ENCODE data around the gene CCR8. TPM values are rescaled to one million over a fixed set of nuclear protein-coding genes. Genes with fewer than 3 reads are reported as not detected.

Gene CCR8
- total RNA-seq, 1 donor from 2014 or later: not detected

- peaks cover 2% of the 10 kb centered on the region for H3K4me1 Mint-ChIP-seq
- no peaks in the 10 kb centered on the region for H3K36me3 Mint-ChIP-seq
- Histone ChIP-seq H3F3A (ENCODE audit: low read depth) (no peaks in the 10 kb centered on the region), H3K79me2 (ENCODE audit: low read depth) (no peaks in the 10 kb centered on the region), H3K4me2 (no peak overlapping the region), H2AFZ (replicated peaks) (no peak overlapping the region), H3K9me3 (ENCODE audit: low read depth) (no peaks in the 10 kb centered on the region), H3K4me3 (no peak overlapping the region), H3K27me3 (no peaks in the 10 kb centered on the region), H3K36me3 (no peaks in the 10 kb centered on the region), H4K20me1 (ENCODE audit: low read depth) (no peaks in the 10 kb centered on the region), H3K9ac (no peak overlapping the region), H3K27ac (no peak overlapping the region), H3K4me1 (peaks cover 7% of the 10 kb centered on the region)
- peaks cover 6% of the 10 kb centered on the region for H3K27me3 Mint-ChIP-seq (ENCODE audit: insufficient read depth, low read depth)
- H3K9me3 Mint-ChIP-seq: no peaks in the 10 kb centered on the region
- TF ChIP-seq EZH2phosphoT487 (IDR thresholded peaks at IDR 0.05) (no peak), CTCF (IDR thresholded peaks at IDR 0.05) (peak; percentile 99)
- DNase-seq (ENCODE audit: low spot score): peak; percentile 93
- no peak overlapping the region for H3K27ac Mint-ChIP-seq
- no peak overlapping the region for H3K4me3 Mint-ChIP-seq
Observed at GRCh38 chr3:39288300-39288808, 41.2 kb upstream of the CCR8 start.

GRCh38 chr3:39289107-39289506 lies 40.4 kb upstream of the CCR8 start:
- H3K27me3 Mint-ChIP-seq (ENCODE audit: insufficient read depth, low read depth): peaks cover 6% of the 10 kb centered on the region
- H3K27ac Mint-ChIP-seq: no peak overlapping the region
- no peak overlapping the region for H2AFZ ChIP-seq (replicated peaks)
- no peak for DNase-seq (ENCODE audit: low spot score)
- no peak overlapping the region for H3K9ac ChIP-seq
- no peaks in the 10 kb centered on the region for H3K36me3 ChIP-seq
- no peak overlapping the region for H3K4me3 Mint-ChIP-seq
- H3K4me3 ChIP-seq: no peak overlapping the region
- H3K4me1 Mint-ChIP-seq: peaks cover 2% of the 10 kb centered on the region
- H3K27ac ChIP-seq: no peak overlapping the region
- TF ChIP-seq EZH2phosphoT487 (IDR thresholded peaks at IDR 0.05) (no peak), CTCF (IDR thresholded peaks at IDR 0.05) (no peak), EZH2 (IDR thresholded peaks at IDR 0.05) (no peak)
- no peaks in the 10 kb centered on the region for H3K27me3 ChIP-seq
- no peaks in the 10 kb centered on the region for H3F3A ChIP-seq (ENCODE audit: low read depth)
- no peak overlapping the region for H3K4me2 ChIP-seq
- peaks cover 5% of the 10 kb centered on the region for H3K4me1 ChIP-seq
- no peaks in the 10 kb centered on the region for H3K36me3 Mint-ChIP-seq
- H4K20me1 ChIP-seq (ENCODE audit: low read depth): no peaks in the 10 kb centered on the region
- no peaks in the 10 kb centered on the region for H3K9me3 Mint-ChIP-seq
- H3K79me2 ChIP-seq (ENCODE audit: low read depth): no peaks in the 10 kb centered on the region
- H3K9me3 ChIP-seq (ENCODE audit: low read depth): no peaks in the 10 kb centered on the region

- Histone ChIP-seq H2AFZ (replicated peaks) (no peak overlapping the region), H3K79me2 (ENCODE audit: low read depth) (no peaks in the 10 kb centered on the region), H3K9ac (no peak overlapping the region), H3K4me2 (no peak overlapping the region), H3K9me3 (ENCODE audit: low read depth) (no peaks in the 10 kb centered on the region), H4K20me1 (ENCODE audit: low read depth) (no peaks in the 10 kb centered on the region), H3K36me3 (no peaks in the 10 kb centered on the region), H3K27me3 (no peaks in the 10 kb centered on the region), H3K4me3 (no peak overlapping the region), H3F3A (ENCODE audit: low read depth) (no peaks in the 10 kb centered on the region), H3K4me1 (no peaks in the 10 kb centered on the region), H3K27ac (no peak overlapping the region)
- H3K4me3 Mint-ChIP-seq: no peak overlapping the region
- H3K27ac Mint-ChIP-seq: no peak overlapping the region
- H3K9me3 Mint-ChIP-seq: no peaks in the 10 kb centered on the region
- DNase-seq (ENCODE audit: low spot score): no peak
- TF ChIP-seq EZH2 (IDR thresholded peaks at IDR 0.05): no peak
- no peak for TF ChIP-seq EZH2phosphoT487 (IDR thresholded peaks at IDR 0.05)
- no peak for TF ChIP-seq CTCF (IDR thresholded peaks at IDR 0.05)
- no peaks in the 10 kb centered on the region for H3K36me3 Mint-ChIP-seq
- H3K27me3 Mint-ChIP-seq (ENCODE audit: insufficient read depth, low read depth): peaks cover 6% of the 10 kb centered on the region
- H3K4me1 Mint-ChIP-seq: peaks cover 6% of the 10 kb centered on the region
Observed at GRCh38 chr3:39290255-39290654, 39.3 kb upstream of the CCR8 start.
